Measurements from ENCODE around the gene CENPE.

DNA sequence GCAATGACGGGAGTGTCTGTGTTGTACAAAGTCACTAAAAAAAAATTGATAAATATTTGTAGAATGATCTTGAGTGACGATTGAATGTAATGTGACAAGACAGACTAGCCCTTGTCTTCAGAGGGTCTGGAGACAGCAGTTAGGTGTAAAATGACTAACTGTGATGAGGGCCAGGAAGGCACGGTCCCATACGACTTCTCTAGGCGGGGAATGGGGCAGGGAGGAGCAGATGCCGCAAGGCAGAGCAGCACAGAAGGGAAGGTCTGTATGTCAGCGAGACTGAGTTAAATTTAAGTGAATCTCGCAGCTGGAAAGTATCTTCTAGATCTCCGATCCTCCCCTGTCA, 405 bp downstream of the CENPE start:
- TF ChIP-seq, protein P1, sequence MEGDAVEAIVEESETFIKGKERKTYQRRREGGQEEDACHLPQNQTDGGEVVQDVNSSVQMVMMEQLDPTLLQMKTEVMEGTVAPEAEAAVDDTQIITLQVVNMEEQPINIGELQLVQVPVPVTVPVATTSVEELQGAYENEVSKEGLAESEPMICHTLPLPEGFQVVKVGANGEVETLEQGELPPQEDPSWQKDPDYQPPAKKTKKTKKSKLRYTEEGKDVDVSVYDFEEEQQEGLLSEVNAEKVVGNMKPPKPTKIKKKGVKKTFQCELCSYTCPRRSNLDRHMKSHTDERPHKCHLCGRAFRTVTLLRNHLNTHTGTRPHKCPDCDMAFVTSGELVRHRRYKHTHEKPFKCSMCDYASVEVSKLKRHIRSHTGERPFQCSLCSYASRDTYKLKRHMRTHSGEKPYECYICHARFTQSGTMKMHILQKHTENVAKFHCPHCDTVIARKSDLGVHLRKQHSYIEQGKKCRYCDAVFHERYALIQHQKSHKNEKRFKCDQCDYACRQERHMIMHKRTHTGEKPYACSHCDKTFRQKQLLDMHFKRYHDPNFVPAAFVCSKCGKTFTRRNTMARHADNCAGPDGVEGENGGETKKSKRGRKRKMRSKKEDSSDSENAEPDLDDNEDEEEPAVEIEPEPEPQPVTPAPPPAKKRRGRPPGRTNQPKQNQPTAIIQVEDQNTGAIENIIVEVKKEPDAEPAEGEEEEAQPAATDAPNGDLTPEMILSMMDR (IDR thresholded peaks at IDR 0.05), result no peak
- no peak for TF ChIP-seq POLR2AphosphoS5 (IDR thresholded peaks at IDR 0.05)
- TF ChIP-seq POLR2A (IDR thresholded peaks at IDR 0.05), result no peak

All from prostate gland (tissue), 2 donors.